ENCODE results near the gene CTNS. TPM values are rescaled to one million over a fixed set of nuclear protein-coding genes. Genes with fewer than 3 reads are reported as not detected.

Gene CTNS
- total and polyA plus RNA-seq, 2 experiments from 2014 or later, result 26.0 to 28.1 TPM

DNA sequence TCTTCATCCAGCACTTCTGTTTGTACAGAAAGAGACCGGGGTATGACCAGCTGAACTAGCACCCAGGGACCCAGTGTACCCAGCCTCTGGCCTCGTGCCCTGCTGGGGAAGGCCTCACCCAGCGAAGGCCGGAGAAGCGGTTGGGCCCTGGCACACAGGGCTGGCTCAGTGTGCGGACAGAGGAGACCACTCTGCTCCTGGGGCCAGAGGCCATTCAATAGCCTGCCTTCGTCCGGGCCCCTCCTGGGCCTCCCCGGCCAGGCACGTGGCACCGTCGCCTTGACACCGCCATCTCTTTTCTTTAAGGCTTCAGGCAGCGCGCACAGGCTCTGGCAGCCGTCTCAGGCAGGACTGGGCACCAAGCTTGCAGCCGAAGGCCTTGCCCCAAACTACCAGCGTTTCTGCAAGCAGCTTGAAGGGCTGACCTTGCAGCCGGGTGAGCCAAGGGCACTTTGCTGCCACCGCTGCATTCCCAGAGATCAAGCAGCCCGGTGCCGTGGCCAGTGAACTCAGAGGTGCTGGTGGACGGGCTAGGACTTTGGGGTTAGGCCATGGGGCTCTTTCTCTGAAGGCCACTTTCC is 23.8 kb downstream of the CTNS start:
- Histone ChIP-seq H3K79me2 (peaks cover 8% of the 10 kb centered on the region), H4K20me1 (ENCODE audit: insufficient read depth, poor library complexity, severe bottlenecking) (peaks cover 10% of the 10 kb centered on the region), H3K27me3 (no peaks in the 10 kb centered on the region), H3K4me1 (ENCODE audit: insufficient read depth) (peaks cover 19% of the 10 kb centered on the region), H2AFZ (no peak overlapping the region), H3K9me3 (ENCODE audit: low read depth) (no peaks in the 10 kb centered on the region), H3K27ac (peak overlapping the region; percentile 85), H3K4me2 (no peak overlapping the region), H3K9me2 (replicated peaks; ENCODE audit: insufficient read depth) (no peaks in the 10 kb centered on the region), H3K36me3 (replicated peaks; ENCODE audit: insufficient read depth, low read depth) (no peaks in the 10 kb centered on the region), H3K4me3 (no peak overlapping the region)
- no peak for DNase-seq (ENCODE audit: low spot score)
- 94% methylated on average over 23 of the region's 23 CpGs for WGBS (ENCODE audit: low lambda C conversion rate, missing lambda C conversion rate)
- TF ChIP-seq EZH2phosphoT487 (IDR thresholded peaks at IDR 0.05; ENCODE audit: low read depth, severe bottlenecking, unreplicated experiment) (no peak), EZH2 (IDR thresholded peaks at IDR 0.05; ENCODE audit: borderline replicate concordance) (no peak)
- TF ChIP-seq, protein P1, sequence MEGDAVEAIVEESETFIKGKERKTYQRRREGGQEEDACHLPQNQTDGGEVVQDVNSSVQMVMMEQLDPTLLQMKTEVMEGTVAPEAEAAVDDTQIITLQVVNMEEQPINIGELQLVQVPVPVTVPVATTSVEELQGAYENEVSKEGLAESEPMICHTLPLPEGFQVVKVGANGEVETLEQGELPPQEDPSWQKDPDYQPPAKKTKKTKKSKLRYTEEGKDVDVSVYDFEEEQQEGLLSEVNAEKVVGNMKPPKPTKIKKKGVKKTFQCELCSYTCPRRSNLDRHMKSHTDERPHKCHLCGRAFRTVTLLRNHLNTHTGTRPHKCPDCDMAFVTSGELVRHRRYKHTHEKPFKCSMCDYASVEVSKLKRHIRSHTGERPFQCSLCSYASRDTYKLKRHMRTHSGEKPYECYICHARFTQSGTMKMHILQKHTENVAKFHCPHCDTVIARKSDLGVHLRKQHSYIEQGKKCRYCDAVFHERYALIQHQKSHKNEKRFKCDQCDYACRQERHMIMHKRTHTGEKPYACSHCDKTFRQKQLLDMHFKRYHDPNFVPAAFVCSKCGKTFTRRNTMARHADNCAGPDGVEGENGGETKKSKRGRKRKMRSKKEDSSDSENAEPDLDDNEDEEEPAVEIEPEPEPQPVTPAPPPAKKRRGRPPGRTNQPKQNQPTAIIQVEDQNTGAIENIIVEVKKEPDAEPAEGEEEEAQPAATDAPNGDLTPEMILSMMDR (IDR thresholded peaks at IDR 0.05; ENCODE audit: poor library complexity), result no peak

DNA sequence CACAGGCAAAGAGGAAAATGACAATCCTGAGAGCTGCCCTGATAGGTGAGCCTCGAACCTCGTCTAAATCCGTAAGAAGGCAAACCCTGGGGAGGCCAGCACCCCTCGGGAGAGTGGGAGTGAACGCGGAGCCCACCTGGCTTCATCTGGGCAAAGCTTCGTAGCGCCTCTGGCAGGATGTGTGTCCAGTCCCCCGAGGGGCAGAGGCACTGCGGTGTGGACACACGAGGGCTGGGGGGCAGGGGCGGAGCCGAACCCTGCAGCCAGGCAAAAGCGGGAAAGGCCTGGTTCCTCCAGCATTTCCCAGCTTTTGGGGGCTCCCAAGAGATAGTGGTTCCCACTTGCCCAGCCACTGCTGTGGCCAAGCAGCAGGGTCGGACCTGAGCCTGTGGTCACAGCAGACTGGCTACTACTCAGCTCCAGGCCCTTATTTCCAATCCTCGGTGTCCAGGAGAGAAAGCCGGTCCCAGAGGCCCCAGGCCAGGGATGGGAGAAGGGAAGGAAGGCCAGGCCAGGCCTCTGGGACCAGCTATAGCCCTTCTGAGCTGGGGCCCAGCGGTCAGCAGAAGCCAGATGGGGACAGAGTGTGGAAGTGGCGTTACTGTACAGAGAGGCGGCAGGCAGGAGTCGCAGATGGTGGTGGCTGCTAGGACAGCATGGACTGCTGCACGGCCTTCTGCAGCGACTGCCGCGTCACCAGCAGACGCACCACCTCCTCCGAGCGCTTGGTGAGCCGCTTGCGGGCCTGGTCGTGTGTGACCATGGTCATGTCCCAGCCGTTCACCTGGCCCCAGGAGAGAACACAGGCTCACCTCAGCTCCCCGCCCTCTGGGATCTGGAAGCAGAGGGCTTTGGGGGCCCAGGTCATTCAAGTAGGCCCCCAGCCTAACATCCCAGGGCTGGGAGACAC is 26.8 kb downstream of the CTNS start:
- TF ChIP-seq EZH2 (IDR thresholded peaks at IDR 0.05; ENCODE audit: borderline replicate concordance), result no peak
- TF ChIP-seq, protein P1 (IDR thresholded peaks at IDR 0.05; ENCODE audit: poor library complexity), result no peak
- TF ChIP-seq EZH2phosphoT487 (IDR thresholded peaks at IDR 0.05; ENCODE audit: low read depth, severe bottlenecking, unreplicated experiment), result no peak
- Histone ChIP-seq H3K9me2 (replicated peaks; ENCODE audit: insufficient read depth) (no peaks in the 10 kb centered on the region), H3K79me2 (peaks cover 29% of the 10 kb centered on the region), H3K27me3 (no peaks in the 10 kb centered on the region), H3K36me3 (replicated peaks; ENCODE audit: insufficient read depth, low read depth) (no peaks in the 10 kb centered on the region), H2AFZ (no peak overlapping the region), H3K4me3 (no peak overlapping the region), H3K27ac (no peak overlapping the region), H4K20me1 (ENCODE audit: insufficient read depth, poor library complexity, severe bottlenecking) (peaks cover 26% of the 10 kb centered on the region), H3K9me3 (ENCODE audit: low read depth) (no peaks in the 10 kb centered on the region), H3K4me1 (ENCODE audit: insufficient read depth) (peaks cover 30% of the 10 kb centered on the region), H3K4me2 (no peak overlapping the region)
- DNase-seq (ENCODE audit: low spot score), result no peak
- WGBS (ENCODE audit: low lambda C conversion rate, missing lambda C conversion rate), result 91% methylated on average over 31 of the region's 33 CpGs

DNA sequence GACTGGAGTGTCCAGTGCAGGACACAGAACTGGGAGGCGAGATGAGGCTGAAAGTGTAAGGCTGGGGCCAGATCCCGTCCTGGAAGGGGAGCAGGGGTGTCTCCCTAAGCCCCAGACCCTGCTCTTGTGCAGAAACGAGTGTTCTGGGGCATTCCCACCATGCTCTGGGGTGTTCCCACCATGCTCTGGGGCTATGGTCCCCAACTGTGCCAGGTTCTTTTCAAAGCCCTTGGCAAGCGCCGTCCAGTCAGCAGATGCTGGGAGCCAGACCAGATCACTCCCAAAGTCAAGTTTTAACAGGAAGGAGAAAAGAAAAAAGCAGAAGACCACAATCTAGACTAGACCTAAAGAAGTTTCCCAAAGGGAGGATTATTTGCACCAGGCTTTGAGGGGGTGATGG is 29.3 kb downstream of the CTNS start:
- Histone ChIP-seq H3K4me1 (ENCODE audit: insufficient read depth) (peaks cover 18% of the 10 kb centered on the region), H3K4me2 (peak overlapping the region; percentile 91), H3K9me3 (ENCODE audit: low read depth) (no peaks in the 10 kb centered on the region), H3K27ac (no peak overlapping the region), H2AFZ (no peak overlapping the region), H4K20me1 (ENCODE audit: insufficient read depth, poor library complexity, severe bottlenecking) (peaks cover 34% of the 10 kb centered on the region), H3K4me3 (no peak overlapping the region), H3K9me2 (replicated peaks; ENCODE audit: insufficient read depth) (no peaks in the 10 kb centered on the region), H3K27me3 (no peaks in the 10 kb centered on the region), H3K79me2 (peaks cover 50% of the 10 kb centered on the region), H3K36me3 (replicated peaks; ENCODE audit: insufficient read depth, low read depth) (no peaks in the 10 kb centered on the region)
- DNase-seq (ENCODE audit: low spot score), result no peak
- no peak for TF ChIP-seq EZH2 (IDR thresholded peaks at IDR 0.05; ENCODE audit: borderline replicate concordance)
- TF ChIP-seq, protein P1 (IDR thresholded peaks at IDR 0.05; ENCODE audit: poor library complexity), result no peak
- TF ChIP-seq EZH2phosphoT487 (IDR thresholded peaks at IDR 0.05; ENCODE audit: low read depth, severe bottlenecking, unreplicated experiment), result no peak
- WGBS (ENCODE audit: low lambda C conversion rate, missing lambda C conversion rate), result 97% methylated on average over 5 of the region's 5 CpGs
